CD8-positive, alpha-beta memory T cell (primary cell): ENCODE measurements around the gene ARF1. TPM values are rescaled to one million over a fixed set of nuclear protein-coding genes. Genes with fewer than 3 reads are reported as not detected.

Experiments used
- CTCF ChIA-PET: fragments of 350-600 bp; sonication (Branson Sonifier 250); formaldehyde crosslinking; loops from one replicate; lab custom pipeline; 2021; ENCODE audit warnings: antibody characterized with exemption; lab: Charles Lee
- POLR2A ChIA-PET: fragments of 350-600 bp; sonication (Branson Sonifier 250); formaldehyde crosslinking; loops from one replicate; lab custom pipeline; 2021; ENCODE audit warnings: antibody characterized with exemption; lab: Charles Lee
- DNase-seq, 5 donors: peaks; one replicate each; pipeline versions ENCODE4 v3.0.0 to v3.0.0-alpha.2; 2020 to 2022; ENCODE audit warnings: mixed read lengths in 1 of 5
- H3K27ac ChIP-seq: one replicate; pipeline ENCODE4 v1.7.0; 2013; ENCODE audit warnings: low read depth, mild to moderate bottlenecking, low read length, moderate library complexity
- H3K27me3 ChIP-seq: 2 replicates; pipeline ENCODE4 v1.7.0; 2013; ENCODE audit warnings: low read length, mild to moderate bottlenecking; ENCODE audit not compliant: insufficient read depth, poor library complexity, severe bottlenecking
- H3K36me3 ChIP-seq: 2 replicates; pipeline ENCODE4 v1.7.0; 2013; ENCODE audit warnings: mild to moderate bottlenecking, low read length, moderate library complexity; ENCODE audit not compliant: insufficient read depth
- H3K4me1 ChIP-seq: 2 replicates; pipeline ENCODE4 v1.7.0; 2013; ENCODE audit warnings: mild to moderate bottlenecking, low read length, moderate library complexity; ENCODE audit not compliant: insufficient read depth
- H3K4me3 ChIP-seq: 2 replicates; pipeline ENCODE4 v1.7.0; 2013; ENCODE audit warnings: mild to moderate bottlenecking, low read length
- H3K9me3 ChIP-seq: 2 replicates; pipeline ENCODE4 v1.7.0; 2013; ENCODE audit warnings: mild to moderate bottlenecking, low read length
- H3K27ac Mint-ChIP-seq, 8 donors: one replicate each; pipeline ENCODE4 v1.8.0; 2020 to 2021; ENCODE audit warnings: mixed read lengths in 8 of 8, mild to moderate bottlenecking in 6 of 8, inconsistent platforms in 3 of 8, moderate library complexity in 3 of 8
- H3K27me3 Mint-ChIP-seq, 2 donors: one replicate each; pipeline ENCODE4 v1.8.0; 2020 to 2021; ENCODE audit warnings: mixed read lengths in 2 of 2, mild to moderate bottlenecking in 1 of 2, moderate library complexity in 1 of 2
- H3K36me3 Mint-ChIP-seq, 3 donors: one replicate each; pipeline ENCODE4 v1.8.0; 2020 to 2021; ENCODE audit warnings: mixed read lengths in 3 of 3, inconsistent platforms in 1 of 3, mild to moderate bottlenecking in 1 of 3
- H3K4me1 Mint-ChIP-seq, 3 donors: one replicate each; pipeline ENCODE4 v1.8.0; 2020 to 2021; ENCODE audit warnings: mixed read lengths in 3 of 3, inconsistent platforms in 1 of 3, mild to moderate bottlenecking in 1 of 3
- H3K4me3 Mint-ChIP-seq, 7 donors: one replicate each; pipeline ENCODE4 v1.8.0; 2020 to 2021; ENCODE audit warnings: mixed read lengths in 7 of 7, mild to moderate bottlenecking in 6 of 7, moderate library complexity in 4 of 7, inconsistent platforms in 2 of 7
- H3K9me3 Mint-ChIP-seq, 5 donors: one replicate each; pipeline ENCODE4 v1.8.0; 2020 to 2022; ENCODE audit warnings: mixed read lengths in 5 of 5, mild to moderate bottlenecking in 3 of 5, moderate library complexity in 2 of 5, inconsistent platforms in 1 of 5
- polyA plus RNA-seq: library from polyadenylated mRNA; unstranded; fragments of 300-500 nt; fragmentation: Illumina TruSeq; gene quantifications from one replicate; pipeline ENCODE4 v1.2.3, GENCODE V29; 2021
- total RNA-seq, 2 experiments: library from RNA; stranded (reverse); gene quantifications; one replicate each; pipeline ENCODE4 v1.2.3, GENCODE V29; 2021

Gene ARF1
- total and polyA plus RNA-seq, 3 experiments from 2014 or later: 379 to 569 (median 379) TPM

- Mint-ChIP-seq H3K36me3 (no peaks in the 10 kb centered on the region), H3K27me3 (peaks cover 0 to 1% of the 10 kb centered on the region in 2 donors), H3K9me3 (no peaks in the 10 kb centered on the region), H3K4me3 (no peak overlapping the region), H3K4me1 (no peaks in the 10 kb centered on the region), H3K27ac (no peak overlapping the region)
- Histone ChIP-seq H3K9me3 (no peaks in the 10 kb centered on the region), H3K4me3 (no peak overlapping the region), H3K4me1 (no peaks in the 10 kb centered on the region), H3K36me3 (no peaks in the 10 kb centered on the region), H3K27me3 (no peaks in the 10 kb centered on the region), H3K27ac (no peak overlapping the region)
- CTCF ChIA-PET: interaction anchor here (3.7 kb wide), 1 partner anchor 10 kb away, joined by 13 read pairs; no protein-coding TSS in a partner anchor
- POLR2A ChIA-PET: no interaction called here
- no peak for DNase-seq
Observed at GRCh38 chr1:228120351-228120750, 37.8 kb downstream of the ARF1 start.

- Histone ChIP-seq H3K36me3 (no peaks in the 10 kb centered on the region), H3K27me3 (no peaks in the 10 kb centered on the region), H3K4me1 (no peaks in the 10 kb centered on the region), H3K4me3 (no peak overlapping the region), H3K9me3 (no peaks in the 10 kb centered on the region), H3K27ac (no peak overlapping the region)
- Mint-ChIP-seq H3K4me1 (no peaks in the 10 kb centered on the region), H3K27me3 (peaks cover 0 to 1% of the 10 kb centered on the region in 2 donors), H3K36me3 (no peaks in the 10 kb centered on the region), H3K27ac (no peak overlapping the region), H3K4me3 (no peak overlapping the region), H3K9me3 (no peaks in the 10 kb centered on the region)
- DNase-seq: no peak
- ChIA-PET CTCF (interaction anchor here (3.7 kb wide), 1 partner anchor 10 kb away, joined by 13 read pairs; no protein-coding TSS in a partner anchor), POLR2A (no interaction called here)
Observed at GRCh38 chr1:228120857-228121489, 38.5 kb downstream of the ARF1 start.

GRCh38 chr1:228122921-228123441, 40.5 kb downstream of the ARF1 start:
- H3K9me3 Mint-ChIP-seq: no peaks in the 10 kb centered on the region
- DNase-seq: no peak
- CTCF ChIA-PET: interaction anchor here (1.2 to 3.7 kb wide), 2 partner anchors 8 to 392 kb away, joined by 4 to 13 read pairs; no protein-coding TSS in a partner anchor
- no peaks in the 10 kb centered on the region for H3K36me3 ChIP-seq
- H3K4me1 ChIP-seq: no peaks in the 10 kb centered on the region
- POLR2A ChIA-PET: no interaction called here
- H3K4me3 ChIP-seq: no peak overlapping the region
- H3K27me3 Mint-ChIP-seq: peaks cover 0 to under 1% of the 10 kb centered on the region in 2 donors
- no peaks in the 10 kb centered on the region for H3K4me1 Mint-ChIP-seq
- no peak overlapping the region for H3K4me3 Mint-ChIP-seq
- no peak overlapping the region for H3K27ac ChIP-seq
- no peaks in the 10 kb centered on the region for H3K27me3 ChIP-seq
- H3K36me3 Mint-ChIP-seq: no peaks in the 10 kb centered on the region
- peak overlapping the region in 1 of 8 donors; percentile 7 for H3K27ac Mint-ChIP-seq
- no peaks in the 10 kb centered on the region for H3K9me3 ChIP-seq

- H3K9me3 ChIP-seq: no peaks in the 10 kb centered on the region
- no peak overlapping the region for H3K27ac Mint-ChIP-seq
- H3K4me1 ChIP-seq: no peaks in the 10 kb centered on the region
- no peak overlapping the region for H3K4me3 ChIP-seq
- no peaks in the 10 kb centered on the region for H3K36me3 Mint-ChIP-seq
- H3K4me1 Mint-ChIP-seq: no peaks in the 10 kb centered on the region
- ChIA-PET CTCF (no interaction called here), POLR2A (no interaction called here)
- peaks cover 0 to 6% of the 10 kb centered on the region in 2 donors for H3K27me3 Mint-ChIP-seq
- H3K4me3 Mint-ChIP-seq: no peak overlapping the region
- H3K27ac ChIP-seq: no peak overlapping the region
- H3K9me3 Mint-ChIP-seq: no peaks in the 10 kb centered on the region
- no peaks in the 10 kb centered on the region for H3K27me3 ChIP-seq
- no peaks in the 10 kb centered on the region for H3K36me3 ChIP-seq
- DNase-seq: no peak
Observed at GRCh38 chr1:228123505-228123904, 41.0 kb downstream of the ARF1 start.

- no peaks in the 10 kb centered on the region for H3K9me3 Mint-ChIP-seq
- H3K27me3 Mint-ChIP-seq: peaks cover under 1 to 6% of the 10 kb centered on the region in 2 donors
- Histone ChIP-seq H3K36me3 (no peaks in the 10 kb centered on the region), H3K4me3 (no peak overlapping the region), H3K27ac (no peak overlapping the region), H3K9me3 (no peaks in the 10 kb centered on the region), H3K4me1 (no peaks in the 10 kb centered on the region), H3K27me3 (no peaks in the 10 kb centered on the region)
- no peaks in the 10 kb centered on the region for H3K36me3 Mint-ChIP-seq
- H3K4me3 Mint-ChIP-seq: no peak overlapping the region
- CTCF ChIA-PET: no interaction called here
- POLR2A ChIA-PET: no interaction called here
- H3K27ac Mint-ChIP-seq: no peak overlapping the region
- no peak for DNase-seq
- no peaks in the 10 kb centered on the region for H3K4me1 Mint-ChIP-seq
Observed at GRCh38 chr1:228125185-228125584, 42.7 kb downstream of the ARF1 start.

- Histone ChIP-seq H3K9me3 (no peaks in the 10 kb centered on the region), H3K4me3 (no peak overlapping the region), H3K27me3 (no peaks in the 10 kb centered on the region), H3K36me3 (no peaks in the 10 kb centered on the region), H3K4me1 (no peaks in the 10 kb centered on the region), H3K27ac (no peak overlapping the region)
- ChIA-PET POLR2A (interaction anchor here (0.6 kb wide), 1 partner anchor 359 kb away, joined by 3 read pairs; no protein-coding TSS in a partner anchor), CTCF (interaction anchor here (1.1 to 5.3 kb wide), 6 partner anchors 11 to 384 kb away, joined by 3 to 59 read pairs (median 9); partner anchors contain the start of gene IBA57)
- Mint-ChIP-seq H3K36me3 (no peaks in the 10 kb centered on the region), H3K4me1 (peaks cover 13 to 19% (median 14%) of the 10 kb centered on the region in 3 donors), H3K27me3 (peaks cover 8 to 9% of the 10 kb centered on the region in 2 donors), H3K4me3 (no peak overlapping the region), H3K9me3 (no peaks in the 10 kb centered on the region), H3K27ac (no peak overlapping the region)
- no peak for DNase-seq
Observed at GRCh38 chr1:228131766-228132165, 49.3 kb downstream of the ARF1 start.

- POLR2A ChIA-PET: no interaction called here
- H3K27ac Mint-ChIP-seq: peak overlapping the region in 2 of 8 donors; percentile 42 to 50
Observed at GRCh38 chr1:228134591-228134990, 52.1 kb downstream of the ARF1 start.

GRCh38 chr1:228136901-228137300, 54.4 kb downstream of the ARF1 start:
- Mint-ChIP-seq H3K27me3 (peaks cover 0 to 7% of the 10 kb centered on the region in 2 donors), H3K9me3 (no peaks in the 10 kb centered on the region), H3K36me3 (peaks cover 0 to 19% (median 0%) of the 10 kb centered on the region in 3 donors), H3K4me3 (peak overlapping the region; percentile 23 to 61 (median 53)), H3K4me1 (peaks cover 32 to 46% (median 34%) of the 10 kb centered on the region in 3 donors), H3K27ac (peak overlapping the region; percentile 84 to 97 (median 94))
- CTCF ChIA-PET: interaction anchor here (1.8 to 6.3 kb wide), 3 partner anchors 27 to 43 kb away, joined by 4 to 57 read pairs (median 5); partner anchors contain the start of genes IBA57 and MRPL55
- H3K27me3 ChIP-seq: no peaks in the 10 kb centered on the region
- POLR2A ChIA-PET: interaction anchor here (1.1 to 7.8 kb wide), 3 partner anchors 11 to 270 kb away, joined by 3 to 69 read pairs (median 4); partner anchors contain the start of genes IBA57 and TRIM11
- H3K9me3 ChIP-seq: no peaks in the 10 kb centered on the region
- H3K4me3 ChIP-seq: no peak overlapping the region
- DNase-seq: peak in 2 of 5 donors; percentile 52 to 65
- no peak overlapping the region for H3K27ac ChIP-seq
- H3K36me3 ChIP-seq: peaks cover 5% of the 10 kb centered on the region
- H3K4me1 ChIP-seq: peaks cover 18% of the 10 kb centered on the region

More at GRCh38 chr1:228134591-228134990, 52.1 kb downstream of the ARF1 start:
- H3K27me3 Mint-ChIP-seq: peaks cover 4 to 8% of the 10 kb centered on the region in 2 donors
- H3K27me3 ChIP-seq: no peaks in the 10 kb centered on the region
- H3K9me3 Mint-ChIP-seq: no peaks in the 10 kb centered on the region
- no peak overlapping the region for H3K4me3 ChIP-seq
- no peak for DNase-seq
- peaks cover 0 to 1% (median 0%) of the 10 kb centered on the region in 3 donors for H3K36me3 Mint-ChIP-seq
- CTCF ChIA-PET: interaction anchor here (1.8 kb wide), 1 partner anchor 79 kb away, joined by 4 read pairs; no protein-coding TSS in a partner anchor
- H3K27ac ChIP-seq: no peak overlapping the region
- H3K4me3 Mint-ChIP-seq: no peak overlapping the region
- no peaks in the 10 kb centered on the region for H3K36me3 ChIP-seq
- H3K9me3 ChIP-seq: no peaks in the 10 kb centered on the region
- H3K4me1 ChIP-seq: peaks cover 6% of the 10 kb centered on the region
- H3K4me1 Mint-ChIP-seq: peaks cover 24 to 34% (median 32%) of the 10 kb centered on the region in 3 donors
